ENCODE measurements around the gene PRKCB. TPM values are rescaled to one million over a fixed set of nuclear protein-coding genes. Genes with fewer than 3 reads are reported as not detected.

PRKCB gene
- total and polyA plus RNA-seq, 2 experiments from 2014 or later: 3.7 to 16.4 TPM

DNA sequence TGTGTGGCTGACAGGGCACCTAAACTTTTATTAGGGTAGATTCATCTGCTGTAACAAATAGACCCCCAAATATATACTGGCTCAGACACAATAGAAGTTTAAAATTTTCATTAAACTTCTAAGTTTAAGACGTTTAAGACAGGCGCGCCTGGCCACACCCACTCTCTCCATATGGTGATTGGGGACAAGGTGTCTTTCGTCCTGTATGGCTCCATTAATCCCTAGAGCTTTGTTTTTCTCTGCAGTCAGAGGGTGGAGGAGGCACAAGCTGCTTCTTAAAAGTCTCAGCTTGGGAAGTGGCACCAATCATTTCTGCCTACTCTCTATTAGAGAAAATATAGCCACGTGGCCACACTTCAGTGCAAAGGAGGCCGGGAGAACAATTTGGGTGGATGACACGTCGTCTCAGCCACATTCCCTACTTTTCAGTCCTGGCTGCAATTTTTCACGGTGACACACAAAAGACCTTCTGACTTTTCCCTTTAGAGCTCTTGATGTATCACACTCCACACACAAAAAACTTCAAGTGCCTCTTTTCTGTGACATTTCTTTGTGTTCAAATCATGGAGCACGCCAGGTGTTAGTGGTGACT is 294.8 kb downstream of the PRKCB start:
- no peak overlapping the region for H3K4me3 Mint-ChIP-seq
- H3K9me2 ChIP-seq (ENCODE audit: insufficient read depth): peaks cover 5% of the 10 kb centered on the region; the same call in 1 of the 2 replicates
- H3K4me1 Mint-ChIP-seq: peaks cover 22% of the 10 kb centered on the region
- H3K27me3 Mint-ChIP-seq (ENCODE audit: insufficient read depth, low read depth, poor library complexity): peaks cover 3% of the 10 kb centered on the region
- H3K4me3 ChIP-seq: no peak overlapping the region
- no peak for DNase-seq (ENCODE audit: low spot score)
- no peak overlapping the region for H3K27ac Mint-ChIP-seq
- H3K27ac ChIP-seq (ENCODE audit: low read depth): peak overlapping the region; percentile 53; the same call in 1 of the 2 replicates
- peaks cover 32% of the 10 kb centered on the region for H3K4me1 ChIP-seq (ENCODE audit: insufficient read depth)
- H3K36me3 ChIP-seq (ENCODE audit: insufficient read depth): no peaks in the 10 kb centered on the region
- no peaks in the 10 kb centered on the region for H4K20me1 ChIP-seq (replicated peaks; ENCODE audit: insufficient read depth)
- peak overlapping the region; percentile 88 for H2AFZ ChIP-seq
- TF ChIP-seq STAT1 (IDR thresholded peaks at IDR 0.05; ENCODE audit: unreplicated experiment): no peak
- TF ChIP-seq POLR2AphosphoS5 (IDR thresholded peaks at IDR 0.05; ENCODE audit: low read depth): no peak
- TF ChIP-seq JUNB (IDR thresholded peaks at IDR 0.05; ENCODE audit: unreplicated experiment): no peak
- no peak for TF ChIP-seq ZNF331 (CRISPR knock-in tag; IDR thresholded peaks at IDR 0.05; ENCODE audit: low read depth)
- TF ChIP-seq ZNF114 (CRISPR knock-in tag; IDR thresholded peaks at IDR 0.05): no peak
- ATAC-seq: peak; percentile 59
- H3K36me3 Mint-ChIP-seq (ENCODE audit: low read depth): no peaks in the 10 kb centered on the region
- H3K27me3 ChIP-seq (ENCODE audit: insufficient read depth): no peaks in the 10 kb centered on the region
- no peaks in the 10 kb centered on the region for H3K9me3 Mint-ChIP-seq
- H3K4me2 ChIP-seq: peak overlapping the region; percentile 42
- H3F3A ChIP-seq (replicated peaks; ENCODE audit: low read depth): no peaks in the 10 kb centered on the region
- H3K79me2 ChIP-seq (replicated peaks; ENCODE audit: insufficient read depth): no peaks in the 10 kb centered on the region

DNA sequence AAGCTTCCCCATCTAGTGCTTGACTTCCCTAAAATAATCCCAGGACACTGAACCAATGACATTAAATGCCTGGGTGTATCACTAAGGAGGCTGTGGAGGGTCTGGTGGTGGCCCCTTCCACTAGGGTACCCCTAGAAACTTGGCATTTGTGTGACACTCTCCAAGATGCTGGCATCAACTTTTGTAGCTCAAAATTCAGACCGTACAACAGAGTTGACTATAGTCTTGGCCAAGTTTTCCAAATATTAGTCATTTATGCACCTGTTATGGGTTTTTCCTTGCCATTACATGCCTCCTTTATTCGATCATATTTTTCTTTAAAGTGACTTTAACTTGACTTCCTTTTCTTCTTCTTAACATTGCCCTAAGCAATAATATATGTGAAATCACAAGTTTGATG is 295.5 kb downstream of the PRKCB start:
- no peak overlapping the region for H3K4me3 Mint-ChIP-seq
- Histone ChIP-seq H3K27ac (ENCODE audit: low read depth) (no peak overlapping the region), H4K20me1 (replicated peaks; ENCODE audit: insufficient read depth) (no peaks in the 10 kb centered on the region), H2AFZ (no peak overlapping the region), H3K27me3 (ENCODE audit: insufficient read depth) (no peaks in the 10 kb centered on the region), H3K4me1 (ENCODE audit: insufficient read depth) (peaks cover 35% of the 10 kb centered on the region), H3K4me3 (no peak overlapping the region), H3F3A (replicated peaks; ENCODE audit: low read depth) (no peaks in the 10 kb centered on the region), H3K79me2 (replicated peaks; ENCODE audit: insufficient read depth) (no peaks in the 10 kb centered on the region), H3K36me3 (ENCODE audit: insufficient read depth) (no peaks in the 10 kb centered on the region), H3K4me2 (no peak overlapping the region), H3K9me2 (ENCODE audit: insufficient read depth) (no peaks in the 10 kb centered on the region)
- ATAC-seq (no peak), DNase-seq (ENCODE audit: low spot score) (no peak)
- H3K27ac Mint-ChIP-seq: no peak overlapping the region
- no peaks in the 10 kb centered on the region for H3K36me3 Mint-ChIP-seq (ENCODE audit: low read depth)
- no peaks in the 10 kb centered on the region for H3K9me3 Mint-ChIP-seq
- H3K27me3 Mint-ChIP-seq (ENCODE audit: insufficient read depth, low read depth, poor library complexity): peaks cover 6% of the 10 kb centered on the region
- H3K4me1 Mint-ChIP-seq: peaks cover 24% of the 10 kb centered on the region
- TF ChIP-seq, protein P1, sequence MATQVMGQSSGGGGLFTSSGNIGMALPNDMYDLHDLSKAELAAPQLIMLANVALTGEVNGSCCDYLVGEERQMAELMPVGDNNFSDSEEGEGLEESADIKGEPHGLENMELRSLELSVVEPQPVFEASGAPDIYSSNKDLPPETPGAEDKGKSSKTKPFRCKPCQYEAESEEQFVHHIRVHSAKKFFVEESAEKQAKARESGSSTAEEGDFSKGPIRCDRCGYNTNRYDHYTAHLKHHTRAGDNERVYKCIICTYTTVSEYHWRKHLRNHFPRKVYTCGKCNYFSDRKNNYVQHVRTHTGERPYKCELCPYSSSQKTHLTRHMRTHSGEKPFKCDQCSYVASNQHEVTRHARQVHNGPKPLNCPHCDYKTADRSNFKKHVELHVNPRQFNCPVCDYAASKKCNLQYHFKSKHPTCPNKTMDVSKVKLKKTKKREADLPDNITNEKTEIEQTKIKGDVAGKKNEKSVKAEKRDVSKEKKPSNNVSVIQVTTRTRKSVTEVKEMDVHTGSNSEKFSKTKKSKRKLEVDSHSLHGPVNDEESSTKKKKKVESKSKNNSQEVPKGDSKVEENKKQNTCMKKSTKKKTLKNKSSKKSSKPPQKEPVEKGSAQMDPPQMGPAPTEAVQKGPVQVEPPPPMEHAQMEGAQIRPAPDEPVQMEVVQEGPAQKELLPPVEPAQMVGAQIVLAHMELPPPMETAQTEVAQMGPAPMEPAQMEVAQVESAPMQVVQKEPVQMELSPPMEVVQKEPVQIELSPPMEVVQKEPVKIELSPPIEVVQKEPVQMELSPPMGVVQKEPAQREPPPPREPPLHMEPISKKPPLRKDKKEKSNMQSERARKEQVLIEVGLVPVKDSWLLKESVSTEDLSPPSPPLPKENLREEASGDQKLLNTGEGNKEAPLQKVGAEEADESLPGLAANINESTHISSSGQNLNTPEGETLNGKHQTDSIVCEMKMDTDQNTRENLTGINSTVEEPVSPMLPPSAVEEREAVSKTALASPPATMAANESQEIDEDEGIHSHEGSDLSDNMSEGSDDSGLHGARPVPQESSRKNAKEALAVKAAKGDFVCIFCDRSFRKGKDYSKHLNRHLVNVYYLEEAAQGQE (IDR thresholded peaks at IDR 0.05; ENCODE audit: unreplicated experiment): no peak
- no peak for TF ChIP-seq CREB1 (CRISPR knock-in tag; IDR thresholded peaks at IDR 0.05; ENCODE audit: low read depth)
- TF ChIP-seq, protein P2, sequence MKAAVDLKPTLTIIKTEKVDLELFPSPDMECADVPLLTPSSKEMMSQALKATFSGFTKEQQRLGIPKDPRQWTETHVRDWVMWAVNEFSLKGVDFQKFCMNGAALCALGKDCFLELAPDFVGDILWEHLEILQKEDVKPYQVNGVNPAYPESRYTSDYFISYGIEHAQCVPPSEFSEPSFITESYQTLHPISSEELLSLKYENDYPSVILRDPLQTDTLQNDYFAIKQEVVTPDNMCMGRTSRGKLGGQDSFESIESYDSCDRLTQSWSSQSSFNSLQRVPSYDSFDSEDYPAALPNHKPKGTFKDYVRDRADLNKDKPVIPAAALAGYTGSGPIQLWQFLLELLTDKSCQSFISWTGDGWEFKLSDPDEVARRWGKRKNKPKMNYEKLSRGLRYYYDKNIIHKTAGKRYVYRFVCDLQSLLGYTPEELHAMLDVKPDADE (IDR thresholded peaks at IDR 0.05): no peak
- TF ChIP-seq, protein P3, sequence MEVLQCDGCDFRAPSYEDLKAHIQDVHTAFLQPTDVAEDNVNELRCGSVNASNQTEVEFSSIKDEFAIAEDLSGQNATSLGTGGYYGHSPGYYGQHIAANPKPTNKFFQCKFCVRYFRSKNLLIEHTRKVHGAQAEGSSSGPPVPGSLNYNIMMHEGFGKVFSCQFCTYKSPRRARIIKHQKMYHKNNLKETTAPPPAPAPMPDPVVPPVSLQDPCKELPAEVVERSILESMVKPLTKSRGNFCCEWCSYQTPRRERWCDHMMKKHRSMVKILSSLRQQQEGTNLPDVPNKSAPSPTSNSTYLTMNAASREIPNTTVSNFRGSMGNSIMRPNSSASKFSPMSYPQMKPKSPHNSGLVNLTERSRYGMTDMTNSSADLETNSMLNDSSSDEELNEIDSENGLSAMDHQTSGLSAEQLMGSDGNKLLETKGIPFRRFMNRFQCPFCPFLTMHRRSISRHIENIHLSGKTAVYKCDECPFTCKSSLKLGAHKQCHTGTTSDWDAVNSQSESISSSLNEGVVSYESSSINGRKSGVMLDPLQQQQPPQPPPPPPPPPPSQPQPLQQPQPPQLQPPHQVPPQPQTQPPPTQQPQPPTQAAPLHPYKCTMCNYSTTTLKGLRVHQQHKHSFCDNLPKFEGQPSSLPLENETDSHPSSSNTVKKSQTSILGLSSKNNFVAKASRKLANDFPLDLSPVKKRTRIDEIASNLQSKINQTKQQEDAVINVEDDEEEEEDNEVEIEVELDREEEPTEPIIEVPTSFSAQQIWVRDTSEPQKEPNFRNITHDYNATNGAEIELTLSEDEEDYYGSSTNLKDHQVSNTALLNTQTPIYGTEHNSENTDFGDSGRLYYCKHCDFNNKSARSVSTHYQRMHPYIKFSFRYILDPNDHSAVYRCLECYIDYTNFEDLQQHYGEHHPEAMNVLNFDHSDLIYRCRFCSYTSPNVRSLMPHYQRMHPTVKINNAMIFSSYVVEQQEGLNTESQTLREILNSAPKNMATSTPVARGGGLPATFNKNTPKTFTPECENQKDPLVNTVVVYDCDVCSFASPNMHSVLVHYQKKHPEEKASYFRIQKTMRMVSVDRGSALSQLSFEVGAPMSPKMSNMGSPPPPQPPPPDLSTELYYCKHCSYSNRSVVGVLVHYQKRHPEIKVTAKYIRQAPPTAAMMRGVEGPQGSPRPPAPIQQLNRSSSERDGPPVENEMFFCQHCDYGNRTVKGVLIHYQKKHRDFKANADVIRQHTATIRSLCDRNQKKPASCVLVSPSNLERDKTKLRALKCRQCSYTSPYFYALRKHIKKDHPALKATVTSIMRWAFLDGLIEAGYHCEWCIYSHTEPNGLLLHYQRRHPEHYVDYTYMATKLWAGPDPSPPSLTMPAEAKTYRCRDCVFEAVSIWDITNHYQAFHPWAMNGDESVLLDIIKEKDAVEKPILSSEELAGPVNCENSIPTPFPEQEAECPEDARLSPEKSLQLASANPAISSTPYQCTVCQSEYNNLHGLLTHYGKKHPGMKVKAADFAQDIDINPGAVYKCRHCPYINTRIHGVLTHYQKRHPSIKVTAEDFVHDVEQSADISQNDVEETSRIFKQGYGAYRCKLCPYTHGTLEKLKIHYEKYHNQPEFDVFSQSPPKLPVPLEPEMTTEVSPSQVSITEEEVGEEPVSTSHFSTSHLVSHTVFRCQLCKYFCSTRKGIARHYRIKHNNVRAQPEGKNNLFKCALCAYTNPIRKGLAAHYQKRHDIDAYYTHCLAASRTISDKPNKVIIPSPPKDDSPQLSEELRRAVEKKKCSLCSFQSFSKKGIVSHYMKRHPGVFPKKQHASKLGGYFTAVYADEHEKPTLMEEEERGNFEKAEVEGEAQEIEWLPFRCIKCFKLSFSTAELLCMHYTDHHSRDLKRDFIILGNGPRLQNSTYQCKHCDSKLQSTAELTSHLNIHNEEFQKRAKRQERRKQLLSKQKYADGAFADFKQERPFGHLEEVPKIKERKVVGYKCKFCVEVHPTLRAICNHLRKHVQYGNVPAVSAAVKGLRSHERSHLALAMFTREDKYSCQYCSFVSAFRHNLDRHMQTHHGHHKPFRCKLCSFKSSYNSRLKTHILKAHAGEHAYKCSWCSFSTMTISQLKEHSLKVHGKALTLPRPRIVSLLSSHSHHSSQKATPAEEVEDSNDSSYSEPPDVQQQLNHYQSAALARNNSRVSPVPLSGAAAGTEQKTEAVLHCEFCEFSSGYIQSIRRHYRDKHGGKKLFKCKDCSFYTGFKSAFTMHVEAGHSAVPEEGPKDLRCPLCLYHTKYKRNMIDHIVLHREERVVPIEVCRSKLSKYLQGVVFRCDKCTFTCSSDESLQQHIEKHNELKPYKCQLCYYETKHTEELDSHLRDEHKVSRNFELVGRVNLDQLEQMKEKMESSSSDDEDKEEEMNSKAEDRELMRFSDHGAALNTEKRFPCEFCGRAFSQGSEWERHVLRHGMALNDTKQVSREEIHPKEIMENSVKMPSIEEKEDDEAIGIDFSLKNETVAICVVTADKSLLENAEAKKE (CRISPR knock-in tag; IDR thresholded peaks at IDR 0.05): no peak
